ENCODE data around the gene ATP8A2.

Gene ATP8A2

GRCh38 chr13:25848812-25849745 is 477.3 kb downstream of the ATP8A2 start:
- Histone ChIP-seq H3K4me2 (ENCODE audit: low read length) (no peak overlapping the region), H3K36me3 (ENCODE audit: control insufficient read depth, insufficient read depth, low read length) (no peaks in the 10 kb centered on the region), H3K4me3 (ENCODE audit: low read depth, low read length) (no peak overlapping the region), H3K9me3 (ENCODE audit: control insufficient read depth, low read length) (no peaks in the 10 kb centered on the region), H2AFZ (no peak overlapping the region), H3K27me3 (ENCODE audit: control insufficient read depth, insufficient read depth, low read length) (no peaks in the 10 kb centered on the region), H3K79me2 (no peaks in the 10 kb centered on the region), H3K27ac (no peak overlapping the region), H3K4me1 (no peaks in the 10 kb centered on the region), H3K9ac (no peak overlapping the region)
- no peak for TF ChIP-seq CTCF (IDR thresholded peaks at IDR 0.05)

- Histone ChIP-seq H3K36me3 (ENCODE audit: control insufficient read depth, insufficient read depth, low read length) (no peaks in the 10 kb centered on the region), H3K27ac (no peak overlapping the region), H3K27me3 (ENCODE audit: control insufficient read depth, insufficient read depth, low read length) (no peaks in the 10 kb centered on the region), H3K9ac (no peak overlapping the region), H3K9me3 (ENCODE audit: control insufficient read depth, low read length) (no peaks in the 10 kb centered on the region), H3K4me2 (ENCODE audit: low read length) (no peak overlapping the region), H2AFZ (no peak overlapping the region), H3K79me2 (no peaks in the 10 kb centered on the region), H3K4me3 (ENCODE audit: low read depth, low read length) (no peak overlapping the region), H3K4me1 (no peaks in the 10 kb centered on the region)
- TF ChIP-seq CTCF (IDR thresholded peaks at IDR 0.05), result no peak
Observed at GRCh38 chr13:25857830-25858229, 486.1 kb downstream of the ATP8A2 start.

GRCh38 chr13:25859528-25859927 is 487.8 kb downstream of the ATP8A2 start:
- Histone ChIP-seq H3K27me3 (ENCODE audit: control insufficient read depth, insufficient read depth, low read length) (no peaks in the 10 kb centered on the region), H3K4me3 (ENCODE audit: low read depth, low read length) (no peak overlapping the region), H3K36me3 (ENCODE audit: control insufficient read depth, insufficient read depth, low read length) (no peaks in the 10 kb centered on the region), H3K4me1 (no peaks in the 10 kb centered on the region), H2AFZ (no peak overlapping the region), H3K9ac (no peak overlapping the region), H3K4me2 (ENCODE audit: low read length) (no peak overlapping the region), H3K79me2 (no peaks in the 10 kb centered on the region), H3K27ac (no peak overlapping the region), H3K9me3 (ENCODE audit: control insufficient read depth, low read length) (no peaks in the 10 kb centered on the region)
- no peak for TF ChIP-seq CTCF (IDR thresholded peaks at IDR 0.05)

GRCh38 chr13:25860265-25860664 is 488.5 kb downstream of the ATP8A2 start:
- no peak for TF ChIP-seq CTCF (IDR thresholded peaks at IDR 0.05)
- H3K27ac ChIP-seq, result no peak overlapping the region

GRCh38 chr13:25860862-25861261 is 489.1 kb downstream of the ATP8A2 start:
- Histone ChIP-seq H3K9me3 (ENCODE audit: control insufficient read depth, low read length) (no peaks in the 10 kb centered on the region), H3K4me2 (ENCODE audit: low read length) (no peak overlapping the region), H3K9ac (no peak overlapping the region), H2AFZ (no peak overlapping the region), H3K79me2 (no peaks in the 10 kb centered on the region), H3K4me3 (ENCODE audit: low read depth, low read length) (no peak overlapping the region), H3K27ac (no peak overlapping the region), H3K4me1 (no peaks in the 10 kb centered on the region), H3K27me3 (ENCODE audit: control insufficient read depth, insufficient read depth, low read length) (no peaks in the 10 kb centered on the region), H3K36me3 (ENCODE audit: control insufficient read depth, insufficient read depth, low read length) (no peaks in the 10 kb centered on the region)
- TF ChIP-seq CTCF (IDR thresholded peaks at IDR 0.05), result no peak

More at GRCh38 chr13:25860265-25860664, 488.5 kb downstream of the ATP8A2 start:
- H3K4me2 ChIP-seq (ENCODE audit: low read length), result no peak overlapping the region
- H3K9me3 ChIP-seq (ENCODE audit: control insufficient read depth, low read length), result no peaks in the 10 kb centered on the region
- no peaks in the 10 kb centered on the region for H3K36me3 ChIP-seq (ENCODE audit: control insufficient read depth, insufficient read depth, low read length)
- H3K4me3 ChIP-seq (ENCODE audit: low read depth, low read length), result no peak overlapping the region
- H3K27me3 ChIP-seq (ENCODE audit: control insufficient read depth, insufficient read depth, low read length), result no peaks in the 10 kb centered on the region
- H3K9ac ChIP-seq, result no peak overlapping the region
- no peaks in the 10 kb centered on the region for H3K4me1 ChIP-seq
- no peak overlapping the region for H2AFZ ChIP-seq
- H3K79me2 ChIP-seq, result no peaks in the 10 kb centered on the region

All from parathyroid adenoma (tissue), 2 donors.